IPS-18c (cell line): ENCODE measurements around the gene SYK.

Source experiments
- H3K4me3 ChIP-seq: 2 replicates; pipeline ENCODE4 v1.7.0; 2013; ENCODE audit warnings: low read depth, mild to moderate bottlenecking, low read length, moderate library complexity; ENCODE audit not compliant: insufficient read depth
- H3K9me3 ChIP-seq: one replicate; pipeline ENCODE4 v1.6.1; 2013; ENCODE audit warnings: mild to moderate bottlenecking, low read length, moderate library complexity; ENCODE audit not compliant: control insufficient read depth, insufficient read depth

Gene SYK

DNA sequence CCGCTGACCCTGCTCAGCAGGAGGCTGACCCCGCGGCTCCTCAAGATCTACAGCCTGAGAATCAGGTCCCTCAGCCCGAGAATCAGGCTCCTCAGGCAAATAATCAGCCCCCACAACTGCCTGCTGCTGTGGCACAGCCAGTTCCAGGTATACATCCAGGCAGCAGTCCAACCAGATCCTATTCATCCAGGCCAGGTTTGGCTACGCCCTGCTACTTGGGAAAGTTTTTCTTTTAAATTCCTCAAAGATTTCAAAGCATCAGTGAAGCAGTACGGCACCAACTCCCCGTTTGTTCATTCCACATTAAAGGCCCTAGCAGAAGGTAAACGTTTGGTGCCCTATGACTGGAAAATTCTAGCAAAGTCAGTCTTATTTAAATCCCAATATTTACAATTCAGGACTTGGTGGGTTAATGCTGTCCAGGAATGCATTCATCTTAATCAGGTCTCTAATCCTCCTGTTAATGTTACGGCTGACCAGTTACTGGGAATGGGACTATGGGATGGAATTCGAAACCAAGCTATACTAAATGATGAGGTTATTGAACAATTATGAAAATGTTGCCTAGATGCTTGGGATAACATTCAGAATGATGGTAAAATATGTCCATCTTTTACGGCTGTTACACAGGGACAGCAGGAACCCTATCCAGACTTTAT lies 102.3 kb downstream of the SYK start:
- Histone ChIP-seq H3K4me3 (no peak overlapping the region), H3K9me3 (no peaks in the 10 kb centered on the region)

DNA sequence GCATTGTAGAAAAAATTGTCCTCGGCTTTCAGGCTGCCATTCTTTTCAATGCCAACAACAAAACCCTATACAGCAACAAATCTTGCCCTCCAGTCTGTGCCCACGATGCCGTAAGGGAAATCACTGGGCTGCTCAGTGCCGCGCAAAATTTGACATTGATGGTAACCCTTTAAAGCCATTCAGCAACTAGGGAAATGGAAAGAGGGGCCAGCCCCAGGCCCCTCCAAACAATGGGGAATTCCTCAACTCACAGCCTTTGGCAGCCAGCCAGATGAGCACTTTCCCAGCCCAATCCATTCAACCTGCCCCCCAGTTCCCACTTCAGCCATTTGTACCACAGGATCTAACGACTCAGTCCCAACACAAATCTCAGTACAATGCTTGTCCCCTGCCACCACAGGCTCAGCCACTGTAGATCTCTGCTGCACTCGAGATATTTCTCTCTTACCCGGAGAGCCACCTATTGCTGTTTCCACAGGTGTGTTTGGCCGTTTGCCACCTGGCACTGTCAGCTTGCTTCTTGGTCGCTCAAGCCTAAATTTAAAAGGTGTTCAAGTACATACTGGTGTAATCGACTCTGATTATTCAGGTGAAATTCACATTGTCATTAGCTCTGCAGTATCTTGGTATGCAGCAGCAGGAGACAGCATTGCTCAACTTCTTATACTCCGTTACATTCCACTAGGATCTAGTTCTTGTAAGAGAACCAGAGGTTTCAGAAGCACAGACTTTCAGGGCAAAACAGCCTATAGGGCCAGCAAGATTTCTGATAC lies 103.3 kb downstream of the SYK start:
- Histone ChIP-seq H3K9me3 (no peaks in the 10 kb centered on the region), H3K4me3 (no peak overlapping the region)

DNA sequence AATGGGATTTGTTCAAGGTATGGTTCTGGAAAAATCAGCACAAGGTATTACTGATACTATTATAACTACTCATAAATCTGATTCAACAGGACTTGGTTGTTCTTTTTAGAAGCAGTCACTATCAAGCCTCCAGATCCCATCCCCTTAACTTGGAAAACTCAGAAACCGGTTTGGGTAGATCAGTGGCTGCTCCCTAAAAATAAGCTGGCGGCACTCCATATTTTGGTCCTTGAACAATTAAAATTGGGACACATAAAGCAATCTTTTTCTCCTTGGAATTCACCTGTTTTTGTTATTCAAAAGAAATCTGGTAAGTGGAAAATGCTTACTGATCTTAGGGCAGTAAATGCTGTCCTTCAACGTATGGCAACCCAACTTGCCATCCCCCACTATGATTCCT lies 104.2 kb downstream of the SYK start:
- Histone ChIP-seq H3K9me3 (no peaks in the 10 kb centered on the region), H3K4me3 (no peak overlapping the region)

DNA sequence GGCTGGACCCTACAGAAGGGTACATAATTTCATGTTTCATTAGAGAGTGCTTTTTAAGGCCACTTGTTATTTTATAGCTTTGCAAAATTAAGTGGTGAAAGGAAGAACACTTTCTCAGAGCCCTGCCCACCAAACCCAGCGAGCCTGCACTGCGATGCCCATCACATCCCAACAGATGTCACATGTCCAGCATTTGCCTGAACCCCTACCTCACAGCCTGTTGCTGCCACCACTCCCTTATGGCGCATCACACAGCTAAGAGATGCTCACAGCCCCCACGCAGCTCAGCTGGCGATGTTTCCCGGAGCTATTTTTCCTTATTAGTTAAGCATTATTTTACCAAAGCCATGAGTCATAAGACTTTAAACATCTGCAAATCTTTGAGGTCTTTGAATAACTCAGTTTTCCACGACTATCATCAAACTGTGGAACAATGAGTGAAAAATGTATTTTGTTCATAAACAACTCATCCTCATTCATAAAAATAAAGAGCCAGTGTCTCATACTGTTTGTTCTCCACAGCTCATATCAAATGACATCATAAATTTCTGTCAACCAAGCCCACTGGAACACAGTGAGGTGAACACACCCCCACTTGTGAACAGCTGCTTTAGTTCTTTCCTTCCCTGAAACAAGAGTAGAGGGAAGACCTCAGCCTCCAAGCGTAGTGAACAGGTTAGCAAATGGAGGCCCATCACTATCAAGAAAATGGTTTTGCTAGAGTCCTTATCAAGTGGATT lies 104.9 kb downstream of the SYK start:
- no peaks in the 10 kb centered on the region for H3K9me3 ChIP-seq

DNA sequence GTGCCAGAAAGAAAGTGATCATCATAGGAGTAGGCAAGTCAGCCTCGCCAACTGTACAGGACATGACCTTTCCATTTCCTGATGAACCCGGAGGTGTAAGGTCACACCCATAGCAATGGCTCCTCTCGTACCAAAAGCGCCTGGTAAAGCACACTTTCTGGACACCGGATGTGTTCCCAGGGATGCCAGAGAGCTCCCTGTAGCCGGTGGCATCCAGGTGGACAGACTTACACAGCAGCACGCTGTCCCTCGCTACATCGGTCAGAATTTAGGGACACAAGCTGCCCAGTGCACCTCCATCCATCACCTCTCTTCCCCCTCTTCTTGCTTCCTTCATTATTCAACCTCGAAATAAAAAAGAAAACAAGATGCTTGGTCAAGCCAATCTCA lies 105.4 kb downstream of the SYK start:
- H3K9me3 ChIP-seq = no peaks in the 10 kb centered on the region
- H3K4me3 ChIP-seq = no peak overlapping the region

More for the DNA sequence above, 104.9 kb downstream of the SYK start:
- no peak overlapping the region for H3K4me3 ChIP-seq

DNA sequence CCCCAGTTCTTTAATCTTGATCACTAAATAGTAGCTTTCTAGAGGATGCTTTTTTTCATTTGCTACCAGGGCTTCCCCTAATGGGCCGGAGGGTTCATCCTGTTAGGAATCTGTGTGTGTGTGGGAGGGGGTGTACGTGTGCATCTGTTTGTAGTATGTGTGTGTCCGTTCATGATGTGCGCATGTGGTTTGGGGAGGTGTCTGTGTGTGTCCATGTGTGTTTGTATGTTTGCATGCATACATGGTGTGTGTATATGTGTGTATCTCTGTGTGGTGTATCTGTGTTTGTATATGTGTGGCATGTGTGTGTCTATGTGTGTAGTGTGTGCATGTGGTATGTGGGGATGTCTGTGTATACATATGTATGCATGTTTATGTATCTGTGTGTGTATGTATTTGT lies 106.2 kb downstream of the SYK start:
- no peaks in the 10 kb centered on the region for H3K9me3 ChIP-seq
- no peak overlapping the region for H3K4me3 ChIP-seq

DNA sequence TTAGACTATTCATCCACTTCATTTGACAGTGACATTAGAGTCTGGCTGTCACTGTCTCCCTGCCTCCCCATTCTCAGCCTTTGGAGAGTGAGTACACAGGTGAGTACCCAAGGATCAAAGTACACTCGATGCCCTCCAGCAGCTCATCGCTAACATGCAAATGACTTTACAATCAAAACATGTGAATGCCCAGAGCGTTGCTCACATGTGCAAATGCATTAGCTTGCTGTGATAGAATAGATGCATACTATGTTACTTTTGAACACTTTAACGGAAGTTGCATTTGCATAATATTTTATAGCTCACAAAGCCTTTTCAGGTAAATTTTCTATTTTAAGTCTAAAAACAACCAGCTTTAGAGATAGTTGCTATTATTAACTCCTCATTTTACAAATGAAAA lies 107.6 kb downstream of the SYK start:
- no peak overlapping the region for H3K4me3 ChIP-seq
- no peaks in the 10 kb centered on the region for H3K9me3 ChIP-seq

DNA sequence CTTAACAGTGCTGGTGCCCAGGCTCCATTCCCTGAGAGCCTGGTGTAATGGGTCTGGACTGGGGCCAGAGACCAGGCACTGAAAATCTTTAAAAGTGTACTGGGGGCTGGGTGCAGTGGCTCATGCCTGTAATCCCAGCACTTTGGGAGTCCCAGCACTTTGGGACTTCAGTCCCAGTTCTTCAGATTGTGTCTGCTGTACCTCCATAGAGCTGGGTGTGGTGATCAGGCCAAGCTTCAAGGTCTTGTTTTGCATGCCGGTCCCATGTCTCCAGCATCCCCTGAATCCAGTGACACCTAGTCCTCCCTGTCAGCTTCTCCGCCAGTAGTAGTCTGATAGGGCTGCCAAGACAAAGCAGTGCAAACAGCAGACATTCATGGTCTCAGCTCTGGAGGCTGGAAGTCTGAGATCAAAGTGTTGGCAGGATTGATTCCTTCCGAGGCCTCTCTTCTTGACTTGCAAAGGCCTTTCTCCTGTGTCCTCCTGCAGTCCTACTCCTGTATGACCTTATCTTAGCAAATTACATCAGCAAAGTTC lies 108.2 kb downstream of the SYK start:
- Histone ChIP-seq H3K9me3 (no peaks in the 10 kb centered on the region), H3K4me3 (no peak overlapping the region)

DNA sequence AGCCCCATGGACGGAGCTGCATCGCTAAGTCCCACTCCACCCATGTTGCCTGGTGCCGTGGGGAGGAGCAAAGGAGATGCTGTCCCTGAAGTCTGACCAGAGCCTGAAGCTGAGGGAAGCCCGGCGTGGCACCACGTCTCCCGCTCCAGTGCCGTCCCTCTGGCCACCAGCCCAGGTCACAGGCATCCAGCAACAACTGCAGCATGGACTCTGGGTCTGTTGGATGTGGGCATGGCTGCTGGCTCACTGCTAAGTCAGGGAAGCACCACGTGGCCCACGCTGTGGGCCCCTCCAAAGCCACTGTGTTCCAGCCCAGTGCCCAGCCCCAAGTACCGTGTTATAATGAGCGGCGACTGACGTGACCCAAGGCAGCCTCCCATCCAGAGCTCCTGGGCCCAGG lies 112.6 kb downstream of the SYK start:
- no peaks in the 10 kb centered on the region for H3K9me3 ChIP-seq
- H3K4me3 ChIP-seq = no peak overlapping the region

DNA sequence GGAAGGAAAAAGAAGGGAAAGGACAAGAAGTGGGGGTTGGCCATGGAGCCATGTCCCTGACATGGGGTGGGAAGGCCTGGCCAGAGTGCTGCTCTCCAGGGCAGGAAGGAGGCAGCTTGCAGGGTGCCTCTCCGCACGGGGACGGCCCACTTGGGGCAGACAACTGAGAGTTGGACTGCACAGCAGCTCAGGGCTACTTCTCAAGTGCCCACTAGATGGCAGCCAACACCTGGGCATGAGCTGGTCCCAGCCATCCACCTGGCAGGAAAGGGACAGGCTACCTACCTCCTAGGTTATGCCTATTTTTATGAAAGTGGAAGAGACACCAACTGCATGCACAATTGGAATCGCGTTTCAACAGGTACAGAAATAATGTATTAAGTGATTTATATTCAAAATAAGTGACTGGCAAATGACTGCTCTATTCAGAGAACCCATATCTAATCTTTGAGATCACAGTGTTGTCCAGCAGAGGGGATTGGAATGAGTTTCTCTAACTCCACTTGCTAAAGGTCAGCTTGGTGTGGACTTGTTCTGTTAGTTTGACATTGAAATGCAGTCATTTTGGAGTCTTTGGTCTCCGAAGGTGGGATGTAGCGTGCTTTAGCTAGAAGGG lies 113.4 kb downstream of the SYK start:
- Histone ChIP-seq H3K4me3 (no peak overlapping the region), H3K9me3 (no peaks in the 10 kb centered on the region)

DNA sequence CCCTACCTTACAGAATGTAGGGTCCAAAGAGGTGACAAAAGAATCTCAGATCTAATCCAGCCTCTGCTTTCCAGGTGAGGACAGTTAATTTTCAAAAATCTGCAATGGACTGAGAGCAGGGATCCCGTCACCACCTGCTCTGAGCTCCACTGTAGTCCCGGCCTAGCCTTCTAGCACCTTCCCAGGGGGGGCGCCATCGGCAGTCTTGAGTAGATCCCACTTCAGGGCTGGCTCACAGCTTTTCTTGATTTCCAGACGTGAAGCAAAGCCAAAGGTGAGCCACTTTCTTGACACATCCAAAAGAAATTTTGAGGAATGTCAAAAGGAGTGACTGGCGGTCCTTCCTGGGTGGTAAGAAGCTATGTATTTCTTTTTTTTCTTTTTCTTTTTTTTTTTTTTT lies 114.1 kb downstream of the SYK start:
- Histone ChIP-seq H3K9me3 (no peaks in the 10 kb centered on the region), H3K4me3 (no peak overlapping the region)

DNA sequence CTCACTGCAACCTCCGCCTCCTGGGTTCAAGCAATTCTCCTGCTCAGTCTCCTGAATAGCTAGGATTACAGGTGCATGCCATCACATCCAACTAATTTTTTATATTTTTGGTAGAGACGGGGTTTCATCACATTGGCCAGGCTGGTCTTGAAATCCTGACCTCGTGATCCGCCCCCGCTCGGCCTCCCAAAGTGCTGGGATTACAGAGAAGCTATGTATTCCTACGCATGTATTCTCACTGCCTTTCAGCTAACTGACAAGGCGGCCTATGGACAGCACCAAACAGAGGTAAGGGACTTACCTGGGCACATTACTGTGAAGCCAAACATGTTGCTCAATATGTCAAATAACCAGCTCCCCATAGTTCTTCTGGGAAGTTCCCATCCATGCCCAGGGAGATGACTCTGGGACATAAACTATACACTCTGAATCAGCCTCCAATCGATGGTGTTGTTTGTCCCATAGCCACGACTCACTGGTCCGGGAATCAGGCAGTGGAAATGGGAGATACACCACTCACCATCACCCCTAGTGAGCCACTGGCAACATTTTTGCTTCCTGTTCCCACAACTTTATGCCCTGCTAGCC lies 114.6 kb downstream of the SYK start:
- Histone ChIP-seq H3K4me3 (no peak overlapping the region), H3K9me3 (no peaks in the 10 kb centered on the region)

DNA sequence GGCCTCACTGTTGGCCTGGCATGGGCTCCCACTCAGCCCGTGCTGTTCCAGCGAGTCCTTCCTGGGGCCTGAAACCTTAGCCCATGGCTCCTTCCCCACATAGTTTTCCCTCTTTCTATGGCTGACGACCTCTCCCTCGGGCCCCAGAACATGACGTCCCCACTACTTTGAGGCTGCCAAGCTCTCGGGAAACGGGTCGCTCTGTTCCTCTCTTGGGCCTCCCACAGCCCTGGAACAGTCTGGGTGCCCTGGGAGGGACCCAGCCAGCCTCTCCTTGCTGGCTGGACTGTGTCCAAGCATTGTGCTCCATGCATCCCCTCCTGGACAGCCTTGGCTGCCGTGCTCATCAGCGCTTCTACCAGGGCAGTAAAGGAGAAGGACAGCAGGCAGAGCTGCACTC lies 118.3 kb downstream of the SYK start:
- Histone ChIP-seq H3K4me3 (no peak overlapping the region), H3K9me3 (no peaks in the 10 kb centered on the region)

DNA sequence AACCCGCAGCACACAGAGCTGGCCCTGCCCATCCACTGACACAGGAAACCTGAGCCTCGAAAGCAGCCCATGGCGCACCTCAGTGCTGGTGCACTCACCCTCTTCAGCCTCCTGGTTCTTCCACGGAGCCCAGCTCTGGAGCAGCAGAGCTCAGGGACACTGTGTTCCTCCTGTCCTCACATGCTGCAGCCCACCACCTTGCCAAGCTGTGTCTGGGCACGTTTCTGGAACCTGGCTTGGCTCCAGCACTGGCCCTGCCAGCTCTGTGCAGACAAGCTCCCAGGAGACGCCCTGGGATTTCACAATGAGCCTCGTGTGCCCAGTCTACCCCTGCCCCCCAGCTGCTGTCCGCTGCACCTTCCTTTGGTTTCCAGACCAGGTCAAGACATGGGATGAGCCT lies 119.5 kb downstream of the SYK start:
- no peak overlapping the region for H3K4me3 ChIP-seq
- no peaks in the 10 kb centered on the region for H3K9me3 ChIP-seq

DNA sequence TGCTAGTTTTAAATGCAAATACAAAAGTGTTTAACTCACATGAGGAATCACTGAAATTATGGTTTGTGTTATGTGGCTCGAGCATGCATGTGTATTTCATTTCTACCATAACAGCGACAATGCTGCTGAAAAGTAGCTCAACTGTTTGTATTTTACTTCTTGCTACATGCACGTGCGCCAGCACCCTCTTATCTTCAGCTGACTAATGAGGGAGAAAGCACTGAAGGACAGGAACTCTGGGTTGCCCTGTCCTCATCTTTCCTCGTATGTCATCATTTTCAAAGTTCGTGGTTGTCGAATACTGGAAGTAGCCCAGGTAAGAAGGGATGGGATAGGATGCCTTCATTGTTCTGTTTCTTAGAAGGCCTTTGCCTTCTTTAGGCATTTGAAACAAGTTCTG lies 120.3 kb downstream of the SYK start:
- no peak overlapping the region for H3K4me3 ChIP-seq
- H3K9me3 ChIP-seq = no peaks in the 10 kb centered on the region

DNA sequence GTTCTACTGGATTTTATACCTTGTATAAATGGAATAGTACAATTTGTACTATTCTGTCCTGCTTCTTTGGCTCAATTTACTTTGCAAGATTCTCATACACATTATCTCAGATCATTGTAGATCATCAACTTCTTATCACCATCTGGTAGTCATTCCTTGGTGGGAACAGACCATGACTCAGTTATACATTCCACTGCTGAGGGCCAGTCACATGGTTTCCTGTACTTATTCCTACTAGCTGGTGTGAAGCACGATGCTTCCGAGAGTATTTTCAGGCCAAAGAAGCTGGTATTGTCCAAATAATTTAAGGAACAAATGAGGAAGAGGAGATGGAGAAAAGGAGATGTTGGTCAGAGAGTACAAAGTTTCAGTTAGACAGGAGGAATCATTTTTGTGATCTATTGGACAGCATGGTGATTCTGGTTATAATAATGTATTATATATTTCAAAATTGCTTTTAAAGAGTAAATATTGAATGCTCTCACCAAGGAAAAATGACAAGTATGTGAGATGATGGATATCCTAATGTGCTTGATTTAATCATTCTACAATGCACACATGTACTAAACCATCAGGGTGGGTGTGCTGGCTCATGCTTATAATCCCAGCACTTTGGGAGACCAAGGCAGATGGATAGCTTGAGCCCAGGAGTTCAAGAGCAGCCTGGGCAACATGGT lies 124.1 kb downstream of the SYK start:
- H3K9me3 ChIP-seq = no peaks in the 10 kb centered on the region

DNA sequence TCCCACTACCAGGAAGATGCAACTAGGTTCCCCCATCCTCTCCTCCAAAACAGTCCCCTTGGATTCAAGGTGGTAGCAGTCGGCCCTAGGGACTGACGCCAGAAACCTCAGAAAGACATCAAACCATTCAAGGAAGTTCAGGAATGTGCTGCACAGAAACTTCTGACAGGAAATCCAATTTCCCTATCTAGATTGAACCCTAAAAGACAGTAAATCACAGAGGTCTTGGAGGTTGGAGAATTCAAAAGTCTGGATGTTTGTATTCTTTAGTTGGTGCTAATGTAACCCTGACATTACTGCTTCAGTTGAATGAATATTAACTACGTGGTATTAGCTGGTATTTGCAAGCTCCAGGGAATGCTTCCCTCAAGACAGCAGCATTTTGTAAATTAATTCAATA lies 125.3 kb downstream of the SYK start:
- Histone ChIP-seq H3K9me3 (no peaks in the 10 kb centered on the region), H3K4me3 (no peak overlapping the region)

More for the DNA sequence above, 124.1 kb downstream of the SYK start:
- H3K4me3 ChIP-seq = no peak overlapping the region
